ENCODE data around the gene AHCYL2. TPM values are rescaled to one million over a fixed set of nuclear protein-coding genes. Genes with fewer than 3 reads are reported as not detected.

AHCYL2 gene
- total RNA-seq: 91.0 TPM
- long read RNA-seq, full-length matches to known transcripts: 11 of 62 reads
- long read RNA-seq, partial matches to known transcripts: 2 of 62 reads
- long read RNA-seq, other reads (novel, unspliced or antisense): 49 of 62 reads

DNA sequence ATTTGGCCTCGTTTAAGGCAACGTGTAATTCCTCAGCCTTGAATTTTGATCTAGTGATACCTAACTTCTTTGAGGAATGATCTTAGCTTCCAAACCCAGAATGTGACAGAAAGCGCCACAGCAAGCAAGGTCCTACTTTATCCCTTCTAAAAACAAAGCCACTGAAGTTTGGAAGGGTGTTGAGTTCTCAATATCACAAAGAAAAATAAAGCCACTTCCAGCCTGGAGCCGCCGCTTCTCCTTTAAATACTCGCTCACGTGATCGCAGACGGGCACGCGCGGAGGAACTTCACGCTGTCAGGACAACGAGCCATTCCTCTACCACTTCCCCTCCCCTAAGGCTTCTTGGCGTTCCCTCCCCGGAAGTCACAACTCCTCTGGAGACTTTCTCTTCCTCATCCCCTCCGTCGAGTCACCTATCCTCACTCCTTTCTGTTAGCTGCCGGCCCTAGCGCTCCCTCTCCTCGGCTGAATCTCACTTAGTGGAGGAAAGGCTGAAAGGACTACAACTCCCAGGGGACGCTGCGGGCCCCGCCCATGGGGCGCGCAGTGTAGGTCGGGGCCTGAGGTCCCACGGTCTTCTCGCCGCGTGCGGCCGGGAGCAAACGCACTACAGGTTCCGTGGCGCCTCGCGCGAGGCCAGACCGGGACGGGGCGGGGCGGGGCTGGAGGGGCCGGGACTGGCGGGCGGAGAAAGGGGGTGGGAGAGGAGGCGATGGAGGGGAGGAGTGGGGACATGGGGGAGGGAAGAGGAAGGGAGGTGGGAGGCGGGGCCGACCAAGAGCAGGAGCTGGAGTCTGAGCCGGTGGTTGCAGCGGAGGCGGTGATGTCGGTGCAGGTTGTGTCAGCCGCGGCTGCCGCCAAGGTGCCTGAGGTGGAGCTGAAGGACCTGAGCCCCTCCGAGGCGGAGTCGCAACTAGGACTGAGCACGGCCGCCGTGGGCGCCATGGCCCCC is at the start of gene AHCYL2:
Gene AHCYL2, plus strand, starts transcription at position 780 of the 955 bp plus-strand sequence.
- H3K4me3 ChIP-seq: peak within 1 kb of the TSS; percentile 88
- peaks cover 14% of the 10 kb centered on the region for H3K4me1 ChIP-seq
- intact Hi-C loops (cut with DNase I): loop anchor here (10.0 kb wide), 1 partner anchor 70 kb away; no protein-coding TSS in a partner anchor
- no peaks in the 10 kb centered on the region for H3K27me3 ChIP-seq (ENCODE audit: low read depth)
- DNase-seq (peak; percentile 99), ATAC-seq (peak; percentile 99)
- TF ChIP-seq, protein P1, sequence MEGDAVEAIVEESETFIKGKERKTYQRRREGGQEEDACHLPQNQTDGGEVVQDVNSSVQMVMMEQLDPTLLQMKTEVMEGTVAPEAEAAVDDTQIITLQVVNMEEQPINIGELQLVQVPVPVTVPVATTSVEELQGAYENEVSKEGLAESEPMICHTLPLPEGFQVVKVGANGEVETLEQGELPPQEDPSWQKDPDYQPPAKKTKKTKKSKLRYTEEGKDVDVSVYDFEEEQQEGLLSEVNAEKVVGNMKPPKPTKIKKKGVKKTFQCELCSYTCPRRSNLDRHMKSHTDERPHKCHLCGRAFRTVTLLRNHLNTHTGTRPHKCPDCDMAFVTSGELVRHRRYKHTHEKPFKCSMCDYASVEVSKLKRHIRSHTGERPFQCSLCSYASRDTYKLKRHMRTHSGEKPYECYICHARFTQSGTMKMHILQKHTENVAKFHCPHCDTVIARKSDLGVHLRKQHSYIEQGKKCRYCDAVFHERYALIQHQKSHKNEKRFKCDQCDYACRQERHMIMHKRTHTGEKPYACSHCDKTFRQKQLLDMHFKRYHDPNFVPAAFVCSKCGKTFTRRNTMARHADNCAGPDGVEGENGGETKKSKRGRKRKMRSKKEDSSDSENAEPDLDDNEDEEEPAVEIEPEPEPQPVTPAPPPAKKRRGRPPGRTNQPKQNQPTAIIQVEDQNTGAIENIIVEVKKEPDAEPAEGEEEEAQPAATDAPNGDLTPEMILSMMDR (IDR thresholded peaks at IDR 0.05): no peak
- H3K27ac ChIP-seq: peak within 1 kb of the TSS; percentile 92
- no peaks in the 10 kb centered on the region for H3K36me3 ChIP-seq
- H3K9me3 ChIP-seq: no peaks in the 10 kb centered on the region

DNA sequence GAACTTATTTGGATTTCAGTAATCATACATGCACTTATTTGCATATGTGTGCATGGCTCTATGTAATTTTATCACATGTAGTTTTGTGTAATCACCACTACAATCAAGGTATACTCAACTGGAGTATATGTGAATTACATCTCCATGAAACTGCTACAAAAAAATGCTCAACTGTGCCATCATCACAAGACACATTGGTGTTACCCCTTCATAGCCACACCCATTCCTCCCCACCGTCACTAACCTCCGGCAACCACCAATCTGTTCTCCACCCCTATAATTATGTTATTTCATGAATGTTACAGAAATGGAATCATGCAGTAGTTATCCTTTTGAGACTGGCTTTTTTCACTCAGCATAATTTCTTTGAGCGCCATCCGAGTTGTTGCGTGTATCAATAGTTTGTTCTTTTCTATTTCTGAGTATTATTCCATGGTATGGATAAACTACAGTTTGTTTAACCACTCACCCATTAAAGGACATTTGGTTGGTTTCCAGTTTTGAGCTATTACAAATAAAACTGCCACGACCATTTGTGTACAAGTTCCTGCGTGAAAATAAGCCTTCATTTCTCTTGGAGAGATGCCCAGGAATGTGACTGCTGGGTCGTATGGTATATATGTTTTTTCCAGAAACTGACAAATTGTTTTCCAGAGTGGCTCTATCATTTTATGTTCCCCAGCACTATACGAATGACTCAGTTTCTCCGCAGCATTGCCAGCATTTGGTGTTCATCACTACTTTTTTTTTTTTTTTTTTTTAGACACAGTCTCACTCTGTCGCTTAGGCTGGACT is 47.7 kb upstream of the AHCYL2 start:
- TF ChIP-seq, protein P1 (IDR thresholded peaks at IDR 0.05): no peak
- intact Hi-C loops (cut with DNase I): no loop called here
- H3K27me3 ChIP-seq (ENCODE audit: low read depth): peaks cover 29% of the 10 kb centered on the region
- no peak for DNase-seq
- H3K27ac ChIP-seq: no peak overlapping the region
- no peaks in the 10 kb centered on the region for H3K9me3 ChIP-seq
- H3K4me1 ChIP-seq: no peaks in the 10 kb centered on the region
- H3K4me3 ChIP-seq: no peak overlapping the region
- no peak for ATAC-seq
- no peaks in the 10 kb centered on the region for H3K36me3 ChIP-seq

DNA sequence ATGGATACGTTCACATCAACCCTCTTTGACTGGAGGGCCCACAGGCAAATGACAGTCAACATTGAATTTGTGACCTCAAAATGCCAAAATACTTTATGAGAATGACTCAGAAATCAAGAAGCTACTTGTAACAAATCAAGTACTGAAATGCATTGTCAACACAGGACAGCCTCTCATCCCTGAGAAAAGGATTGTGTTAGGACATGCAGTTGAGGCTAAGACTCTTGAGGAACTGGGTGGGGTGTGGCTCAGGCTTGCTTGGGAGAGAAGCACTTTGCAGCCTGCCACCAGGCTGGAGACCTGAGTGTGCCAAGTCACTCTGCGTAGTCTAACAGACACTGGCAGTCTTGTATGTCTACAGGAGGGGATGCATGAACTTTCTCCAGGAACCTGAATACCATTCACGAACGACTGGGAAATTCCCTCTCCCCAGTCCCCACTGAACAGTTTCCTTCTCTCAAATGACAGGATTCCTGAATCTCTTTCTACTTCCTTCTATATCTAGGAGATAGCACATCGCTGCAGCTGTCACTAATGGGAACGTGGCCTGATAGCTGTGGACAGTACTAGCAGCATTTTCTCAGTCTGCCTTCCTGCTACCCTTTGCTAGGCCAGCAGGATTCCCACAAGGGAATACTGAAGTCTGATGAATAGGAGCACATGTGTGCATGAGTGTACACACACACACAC is 39.7 kb upstream of the AHCYL2 start:
- Histone ChIP-seq H3K4me1 (peaks cover 16% of the 10 kb centered on the region), H3K36me3 (no peaks in the 10 kb centered on the region), H3K9me3 (no peaks in the 10 kb centered on the region), H3K27me3 (ENCODE audit: low read depth) (peaks cover 32% of the 10 kb centered on the region), H3K27ac (no peak overlapping the region), H3K4me3 (no peak overlapping the region)
- TF ChIP-seq, protein P1 (IDR thresholded peaks at IDR 0.05): no peak
- intact Hi-C loops (cut with DNase I): no loop called here
- DNase-seq (no peak), ATAC-seq (no peak)

DNA sequence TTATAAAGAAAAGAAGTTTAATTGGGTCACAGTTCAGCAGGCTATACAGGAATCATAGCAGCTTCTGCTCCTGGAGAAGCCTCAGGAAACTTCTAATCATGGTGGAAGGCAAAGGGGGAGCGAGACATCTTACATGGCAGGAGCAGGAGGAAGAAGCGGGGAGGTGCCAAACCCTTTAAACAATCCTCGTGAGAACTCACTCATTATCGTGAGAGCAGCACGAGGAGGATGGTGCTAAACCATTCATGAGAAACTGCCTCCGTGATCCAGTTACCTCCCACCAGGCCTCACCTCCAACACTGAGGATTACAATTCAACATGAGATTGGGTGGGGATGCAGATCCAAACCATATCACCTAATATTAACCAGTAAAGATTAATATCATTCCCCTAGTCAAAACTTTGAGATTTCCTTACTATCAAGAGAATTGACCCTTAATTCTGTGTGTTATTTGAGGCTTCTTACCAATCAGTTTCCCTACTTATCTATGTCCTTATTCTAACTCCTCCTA is 38.0 kb upstream of the AHCYL2 start:
- Histone ChIP-seq H3K9me3 (no peaks in the 10 kb centered on the region), H3K4me3 (no peak overlapping the region), H3K27me3 (ENCODE audit: low read depth) (peaks cover 47% of the 10 kb centered on the region), H3K27ac (no peak overlapping the region), H3K4me1 (peaks cover 16% of the 10 kb centered on the region), H3K36me3 (no peaks in the 10 kb centered on the region)
- DNase-seq (no peak), ATAC-seq (no peak)
- intact Hi-C loops (cut with DNase I): no loop called here
- TF ChIP-seq, protein P1 (IDR thresholded peaks at IDR 0.05): no peak
